Activated T-helper 2 cell treated with anti-CD3 and anti-CD28 coated beads, Interferon-gamma antibody, Interleukin-2, Interleukin-4, amounts not matched to agents 10 μg/mL and 5 μg/mL and 100 μg/mL, durations not matched to agents 14 hours and 24 hours and 36 hours (primary cell): ENCODE results near the gene SLC5A12. TPM values are rescaled to one million over a fixed set of nuclear protein-coding genes. Genes with fewer than 3 reads are reported as not detected.

Experiments used
- DNase-seq: peaks from one replicate; pipeline ENCODE4 v3.0.0; 2021; ENCODE audit warnings: low spot score
- H3K27ac Mint-ChIP-seq: one replicate; pipeline ENCODE4 v1.8.0; 2021; ENCODE audit warnings: mixed read lengths
- H3K27me3 Mint-ChIP-seq: one replicate; pipeline ENCODE4 v1.8.0; 2021; ENCODE audit warnings: low read depth, mixed read lengths
- H3K36me3 Mint-ChIP-seq: one replicate; pipeline ENCODE4 v1.8.0; 2021; ENCODE audit warnings: low read depth, mixed read lengths
- H3K4me1 Mint-ChIP-seq: one replicate; pipeline ENCODE4 v1.8.0; 2021; ENCODE audit warnings: low read depth, mixed read lengths
- H3K4me3 Mint-ChIP-seq: one replicate; pipeline ENCODE4 v1.8.0; 2021; ENCODE audit warnings: low read depth, mild to moderate bottlenecking, moderate library complexity, mixed read lengths
- H3K9me3 Mint-ChIP-seq: one replicate; pipeline ENCODE4 v1.8.0; 2021; ENCODE audit warnings: mixed read lengths
- intact Hi-C: fragments of 100-400 bp; cut with micrococcal nuclease; formaldehyde crosslinking; loops from one replicate; pipeline ENCODE4 v1.15.1; 2023
- total RNA-seq: library from RNA; stranded (reverse); gene quantifications from 2 replicates; pipeline ENCODE4 v1.2.3, GENCODE V29; 2022

SLC5A12 gene
- total RNA-seq, 1 donor from 2014 or later = not detected

GRCh38 chr11:26710489-26710888, 11.4 kb downstream of the SLC5A12 start:
- DNase-seq = no peak
- Mint-ChIP-seq H3K4me3 (no peak overlapping the region), H3K9me3 (peaks cover 6% of the 10 kb centered on the region), H3K36me3 (no peaks in the 10 kb centered on the region), H3K4me1 (no peaks in the 10 kb centered on the region), H3K27ac (no peak overlapping the region), H3K27me3 (no peaks in the 10 kb centered on the region)
- intact Hi-C loops = no loop called here

- H3K9me3 Mint-ChIP-seq = peaks cover 6% of the 10 kb centered on the region
- intact Hi-C loops = no loop called here
- H3K4me3 Mint-ChIP-seq = no peak overlapping the region
- no peaks in the 10 kb centered on the region for H3K4me1 Mint-ChIP-seq
- no peak for DNase-seq
- no peaks in the 10 kb centered on the region for H3K27me3 Mint-ChIP-seq
- no peak overlapping the region for H3K27ac Mint-ChIP-seq
- H3K36me3 Mint-ChIP-seq = no peaks in the 10 kb centered on the region
Observed at GRCh38 chr11:26708736-26709456, 13.0 kb downstream of the SLC5A12 start.

GRCh38 chr11:26706181-26706580, 15.7 kb downstream of the SLC5A12 start:
- Mint-ChIP-seq H3K4me3 (no peak overlapping the region), H3K9me3 (no peaks in the 10 kb centered on the region), H3K4me1 (no peaks in the 10 kb centered on the region), H3K36me3 (no peaks in the 10 kb centered on the region), H3K27ac (no peak overlapping the region), H3K27me3 (no peaks in the 10 kb centered on the region)
- DNase-seq = no peak
- intact Hi-C loops = no loop called here

GRCh38 chr11:26704249-26704648, 17.6 kb downstream of the SLC5A12 start:
- H3K4me3 Mint-ChIP-seq = no peak overlapping the region
- no peak for DNase-seq
- intact Hi-C loops = no loop called here
- H3K36me3 Mint-ChIP-seq = no peaks in the 10 kb centered on the region
- no peaks in the 10 kb centered on the region for H3K4me1 Mint-ChIP-seq
- no peaks in the 10 kb centered on the region for H3K27me3 Mint-ChIP-seq
- H3K27ac Mint-ChIP-seq = no peak overlapping the region
- no peaks in the 10 kb centered on the region for H3K9me3 Mint-ChIP-seq

GRCh38 chr11:26703411-26704191, 18.3 kb downstream of the SLC5A12 start:
- no peak for DNase-seq
- Mint-ChIP-seq H3K27ac (no peak overlapping the region), H3K4me1 (no peaks in the 10 kb centered on the region), H3K4me3 (no peak overlapping the region), H3K27me3 (no peaks in the 10 kb centered on the region), H3K36me3 (no peaks in the 10 kb centered on the region), H3K9me3 (no peaks in the 10 kb centered on the region)
- intact Hi-C loops = no loop called here

- no peaks in the 10 kb centered on the region for H3K9me3 Mint-ChIP-seq
- H3K4me3 Mint-ChIP-seq = no peak overlapping the region
- intact Hi-C loops = no loop called here
- H3K27ac Mint-ChIP-seq = no peak overlapping the region
- no peaks in the 10 kb centered on the region for H3K36me3 Mint-ChIP-seq
- H3K4me1 Mint-ChIP-seq = no peaks in the 10 kb centered on the region
- no peak for DNase-seq
- no peaks in the 10 kb centered on the region for H3K27me3 Mint-ChIP-seq
Observed at GRCh38 chr11:26702406-26702805, 19.5 kb downstream of the SLC5A12 start.

DNA sequence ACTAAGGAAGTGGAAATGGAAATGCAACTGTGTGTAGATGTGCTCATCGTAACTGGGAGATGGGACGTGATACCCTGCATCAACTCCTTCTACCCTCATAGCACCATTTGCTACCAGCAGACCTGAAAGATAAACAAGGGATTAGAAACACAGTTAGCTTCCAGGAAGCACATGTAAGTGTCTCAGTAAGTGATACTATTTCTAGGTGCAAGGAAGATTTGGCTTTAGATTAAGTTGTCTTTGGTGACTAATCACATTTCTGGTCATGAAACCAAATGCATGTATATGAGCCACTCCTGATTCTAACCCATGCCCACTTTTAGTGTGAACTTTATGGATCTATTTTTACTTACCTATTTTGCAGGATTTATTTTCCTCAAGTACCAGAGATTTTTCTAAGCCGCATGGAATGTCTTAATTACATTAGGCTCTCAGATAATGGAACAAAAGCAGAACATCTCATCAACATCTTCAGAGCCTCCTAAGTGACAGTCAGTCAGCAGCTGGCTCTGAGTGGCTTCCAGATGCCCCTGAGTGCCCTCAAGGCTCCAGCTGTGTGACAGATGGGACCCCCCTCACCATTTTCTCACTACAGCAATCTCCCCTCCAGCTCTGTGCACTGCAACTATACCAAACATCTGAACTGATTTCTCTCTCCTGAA, 21.2 kb downstream of the SLC5A12 start:
- Mint-ChIP-seq H3K4me3 (no peak overlapping the region), H3K36me3 (no peaks in the 10 kb centered on the region), H3K4me1 (no peaks in the 10 kb centered on the region), H3K9me3 (no peaks in the 10 kb centered on the region), H3K27ac (no peak overlapping the region), H3K27me3 (no peaks in the 10 kb centered on the region)
- DNase-seq = no peak
- intact Hi-C loops = no loop called here

GRCh38 chr11:26698224-26698623, 23.6 kb downstream of the SLC5A12 start:
- H3K27me3 Mint-ChIP-seq = no peaks in the 10 kb centered on the region
- DNase-seq = no peak
- H3K9me3 Mint-ChIP-seq = no peaks in the 10 kb centered on the region
- no peak overlapping the region for H3K27ac Mint-ChIP-seq
- H3K36me3 Mint-ChIP-seq = no peaks in the 10 kb centered on the region
- intact Hi-C loops = no loop called here
- H3K4me3 Mint-ChIP-seq = no peak overlapping the region
- no peaks in the 10 kb centered on the region for H3K4me1 Mint-ChIP-seq

DNA sequence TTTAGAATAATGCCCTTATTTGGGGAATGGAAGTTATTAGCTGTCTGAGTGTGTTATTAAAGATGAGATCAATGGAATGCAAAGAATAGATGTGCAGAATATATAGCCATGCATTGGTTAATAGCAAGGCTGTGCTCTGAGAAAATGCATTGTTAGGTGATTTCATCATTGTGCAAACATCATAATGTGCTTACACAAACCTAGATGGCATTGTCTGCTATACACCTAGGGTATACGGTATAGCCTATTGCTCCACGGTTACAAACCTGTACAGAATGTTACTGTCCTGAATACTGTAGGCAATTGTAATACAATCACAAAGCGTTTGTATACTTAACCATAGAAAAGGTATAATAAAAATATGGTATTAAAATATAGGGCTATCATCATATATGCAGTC, 25.5 kb downstream of the SLC5A12 start:
- Mint-ChIP-seq H3K4me1 (no peaks in the 10 kb centered on the region), H3K9me3 (no peaks in the 10 kb centered on the region), H3K4me3 (no peak overlapping the region), H3K27me3 (no peaks in the 10 kb centered on the region), H3K36me3 (no peaks in the 10 kb centered on the region), H3K27ac (no peak overlapping the region)
- intact Hi-C loops = no loop called here
- no peak for DNase-seq

DNA sequence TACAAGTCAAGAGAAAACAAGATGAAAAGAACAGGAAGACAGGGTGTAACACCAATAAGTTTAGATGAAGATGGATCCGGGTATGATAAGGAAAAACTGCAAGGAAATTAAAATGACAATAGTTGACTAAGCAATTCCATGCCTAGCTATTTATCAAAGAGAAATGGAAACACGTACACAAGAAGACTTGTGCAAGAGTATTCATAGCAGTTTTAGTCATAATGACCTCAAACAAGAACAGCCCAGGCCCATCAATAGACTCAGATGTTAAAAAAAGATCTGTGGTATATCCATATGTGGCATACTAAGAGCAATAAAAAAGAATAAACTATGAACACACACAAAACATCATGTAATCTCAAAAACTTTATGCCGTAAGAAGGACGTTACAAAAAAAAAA, 33.2 kb downstream of the SLC5A12 start:
- Mint-ChIP-seq H3K4me1 (no peaks in the 10 kb centered on the region), H3K27ac (no peak overlapping the region)
- intact Hi-C loops = no loop called here

GRCh38 chr11:26687351-26687750, 34.5 kb downstream of the SLC5A12 start:
- H3K4me1 Mint-ChIP-seq = no peaks in the 10 kb centered on the region

More for the DNA sequence above, 33.2 kb downstream of the SLC5A12 start:
- no peaks in the 10 kb centered on the region for H3K36me3 Mint-ChIP-seq
- H3K27me3 Mint-ChIP-seq = no peaks in the 10 kb centered on the region
- no peak for DNase-seq
- no peaks in the 10 kb centered on the region for H3K9me3 Mint-ChIP-seq
- no peak overlapping the region for H3K4me3 Mint-ChIP-seq

DNA sequence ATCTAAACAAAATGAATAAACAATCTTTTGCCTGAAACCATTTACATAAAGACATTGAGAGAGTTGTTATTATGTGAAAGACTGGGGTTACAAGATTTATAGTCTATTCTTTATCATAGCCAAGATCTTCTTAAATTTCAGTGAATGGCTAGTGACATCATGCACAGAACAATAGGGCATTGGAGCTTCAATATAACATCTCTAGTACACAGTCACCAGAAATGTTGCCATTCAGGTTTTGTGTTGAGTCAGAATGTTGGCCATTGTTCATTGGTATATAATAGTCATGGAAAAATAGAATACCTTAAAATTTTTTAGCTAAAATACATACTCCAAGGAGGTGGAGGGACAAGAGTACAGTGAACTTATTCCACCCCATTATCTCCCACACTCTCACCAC, 44.3 kb downstream of the SLC5A12 start:
- Mint-ChIP-seq H3K4me1 (no peaks in the 10 kb centered on the region), H3K27me3 (no peaks in the 10 kb centered on the region), H3K4me3 (no peak overlapping the region), H3K9me3 (no peaks in the 10 kb centered on the region), H3K27ac (no peak overlapping the region), H3K36me3 (no peaks in the 10 kb centered on the region)
- intact Hi-C loops = no loop called here
- DNase-seq = no peak

More at GRCh38 chr11:26687351-26687750, 34.5 kb downstream of the SLC5A12 start:
- no peak for DNase-seq
- intact Hi-C loops = no loop called here
- no peaks in the 10 kb centered on the region for H3K36me3 Mint-ChIP-seq
- no peaks in the 10 kb centered on the region for H3K9me3 Mint-ChIP-seq
- no peak overlapping the region for H3K27ac Mint-ChIP-seq
- H3K27me3 Mint-ChIP-seq = no peaks in the 10 kb centered on the region
- H3K4me3 Mint-ChIP-seq = no peak overlapping the region

DNA sequence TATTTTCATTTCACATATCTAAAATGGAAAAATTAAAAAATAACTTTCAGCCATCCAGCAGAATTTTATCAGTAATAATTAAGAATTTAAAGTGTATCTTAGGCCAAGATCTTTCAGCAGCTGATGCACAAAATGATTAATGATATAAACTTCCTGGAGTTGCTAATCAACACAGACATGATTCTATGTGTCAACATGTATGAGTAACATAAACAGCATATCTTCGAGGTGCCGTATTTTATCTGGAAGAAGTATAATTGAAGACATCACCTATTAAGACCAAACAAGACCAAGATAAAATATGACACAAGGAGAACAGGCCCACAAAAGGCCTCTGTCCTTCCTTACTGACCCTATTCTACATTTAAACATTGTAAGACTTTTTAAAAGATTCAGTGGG, 45.2 kb downstream of the SLC5A12 start:
- H3K27me3 Mint-ChIP-seq = no peaks in the 10 kb centered on the region
- no peaks in the 10 kb centered on the region for H3K4me1 Mint-ChIP-seq
- H3K4me3 Mint-ChIP-seq = no peak overlapping the region
- no peak for DNase-seq
- intact Hi-C loops = no loop called here
- H3K36me3 Mint-ChIP-seq = no peaks in the 10 kb centered on the region
- no peak overlapping the region for H3K27ac Mint-ChIP-seq
- H3K9me3 Mint-ChIP-seq = no peaks in the 10 kb centered on the region
